ENCODE results near the gene RAB11B. TPM values are rescaled to one million over a fixed set of nuclear protein-coding genes. Genes with fewer than 3 reads are reported as not detected.

Gene RAB11B
- total RNA-seq, 120 experiments from 2014 or later = 130 to 218 (median 167) TPM

Small RNA genes lying within 50 kb of the gene (microRNA-seq; reads per million reads assigned to microRNA genes)
- 0 to 27.9 (median 11.2) reads per million in 43 experiments for gene MIR4999

Other genes starting within 250 kb of the RAB11B start
- 1 to 10 TPM in 59 of 120 experiments, under 1 TPM in 60, not detected in 1; 0.07 to 3.8 (median 1.00) TPM for gene FBN3, start 240.8 kb upstream of the RAB11B start, total RNA-seq
- gene CERS4, start 181.0 kb upstream of the RAB11B start, total RNA-seq = 100 to 1,000 TPM in 54 of 120 experiments, 10 to 100 TPM in 66; 53.5 to 155 (median 97.3) TPM
- 10 to 100 TPM; 20.4 to 47.3 (median 28.9) TPM for gene CD320, start 82.0 kb upstream of the RAB11B start, total RNA-seq
- 10 to 100 TPM; 16.2 to 82.8 (median 42.0) TPM for gene NDUFA7, start 69.0 kb upstream of the RAB11B start, total RNA-seq
- gene RPS28, start 68.9 kb upstream of the RAB11B start, total RNA-seq = 100 to 1,000 TPM; 395 to 973 (median 613) TPM
- gene KANK3, start 47.1 kb upstream of the RAB11B start, total RNA-seq = 10 to 100 TPM in 66 of 120 experiments, 1 to 10 TPM in 54; 4.7 to 29.3 (median 10.7) TPM
- 100 to 1,000 TPM in 14 of 120 experiments, 10 to 100 TPM in 104, 1 to 10 TPM in 2; 5.9 to 298 (median 35.7) TPM for gene ANGPTL4, start 26.2 kb upstream of the RAB11B start, total RNA-seq
- gene MARCHF2, start 22.9 kb downstream of the RAB11B start, total RNA-seq = 100 to 1,000 TPM in 17 of 120 experiments, 10 to 100 TPM in 103; 61.3 to 163 (median 86.8) TPM
- gene HNRNPM, start 54.6 kb downstream of the RAB11B start, total RNA-seq = 100 to 1,000 TPM in 119 of 120 experiments, 10 to 100 TPM in 1; 99.2 to 179 (median 128) TPM
- 10 to 100 TPM in 19 of 120 experiments, 1 to 10 TPM in 101; 2.7 to 16.1 (median 6.3) TPM for gene PRAM1, start 112.3 kb downstream of the RAB11B start, total RNA-seq
- gene ZNF414, start 123.8 kb downstream of the RAB11B start, total RNA-seq = 10 to 100 TPM; 19.4 to 51.4 (median 30.1) TPM
- gene MYO1F, start 187.1 kb downstream of the RAB11B start, total RNA-seq = 10 to 100 TPM in 83 of 120 experiments, 1 to 10 TPM in 37; 3.6 to 34.3 (median 13.5) TPM
- 100 to 1,000 TPM in 8 of 120 experiments, 10 to 100 TPM in 112; 27.8 to 126 (median 69.0) TPM for gene ADAMTS10, start 220.4 kb downstream of the RAB11B start, total RNA-seq
- not detected for gene NFILZ, start 240.3 kb downstream of the RAB11B start, total RNA-seq